HCT116 (cell line): ENCODE measurements around the gene CST11. TPM values are rescaled to one million over a fixed set of nuclear protein-coding genes. Genes with fewer than 3 reads are reported as not detected.

Experiments
- ATAC-seq: fragments of 200-7000 bp; cut with Tn5 transposase; 2 replicates; pipeline ENCODE4 v1.9.1; 2020; ENCODE audit warnings: mild to moderate bottlenecking, moderate library complexity
- BruUV-seq: library from RNA; stranded (reverse); fragments of 400-500 nt; replicated peaks from 2 replicates; lab custom pipeline; 2021; lab: Mats Ljungman, UMichigan
- CTCF ChIA-PET: fragments of 300-600 bp; sonication (Branson Sonifier 250); formaldehyde crosslinking; loops from one replicate; lab custom pipeline; 2021; ENCODE audit warnings: antibody characterized with exemption; lab: Charles Lee
- POLR2A ChIA-PET: fragments of 300-600, 350-600 bp; sonication (Branson Sonifier 250); formaldehyde crosslinking; loops from one replicate; lab custom pipeline; 2021; ENCODE audit warnings: antibody characterized with exemption; lab: Charles Lee
- RAD21 ChIA-PET, 2 experiments: fragments of 300-600 bp; sonication (Branson Sonifier 250); formaldehyde crosslinking; loops; one replicate each; lab custom pipeline; 2023; ENCODE audit warnings: low total read pairs in 2 of 2; ENCODE audit not compliant: uncharacterized antibody in 2 of 2, unreplicated experiment in 2 of 2, low non-redundant PET in 1 of 2; lab: Charles Lee
- DNase-seq: peaks from one replicate; pipeline ENCODE4 v3.0.0-alpha.2; 2010; ENCODE audit warnings: low read depth, low spot score
- H2AFZ ChIP-seq: fragments of 200-600 bp; shearing (Covaris generic), sonication (generic); 2 replicates; pipeline ENCODE4 v1.6.1; 2017; ENCODE audit warnings: low read depth, mixed run types, mixed read lengths, antibody characterized with exemption, low read length; ENCODE audit not compliant: poor library complexity, severe bottlenecking
- H3K27ac ChIP-seq: 2 replicates; pipeline ENCODE4 v1.5.1; 2012; ENCODE audit warnings: low read depth, low read length
- H3K27me3 ChIP-seq: fragments of 200-600 bp; sonication (generic); 2 replicates; pipeline ENCODE4 v1.6.1; 2016; ENCODE audit warnings: mixed run types, low read length, mixed read lengths; ENCODE audit not compliant: insufficient read depth
- H3K36me3 ChIP-seq, 2 experiments: fragments of 200-500 bp in 1 of 2; fragments of 200-600 bp in 1 of 2; sonication (Bioruptor generic) in 1 of 2; sonication (generic) in 1 of 2; 2 replicates each; pipeline versions ENCODE4 v1.5.1 to v1.6.1; 2014 to 2016; ENCODE audit warnings: low read length in 2 of 2, inconsistent platforms in 1 of 2, mixed read lengths in 1 of 2, mixed run types in 1 of 2; ENCODE audit not compliant: insufficient read depth in 2 of 2, control insufficient read depth in 1 of 2
- H3K4me1 ChIP-seq, 2 experiments: fragments of 200-600 bp in 1 of 2; sonication (generic) in 1 of 2; 2 replicates each; pipeline versions ENCODE4 v1.5.1 to v1.6.1; 2012 to 2017; ENCODE audit warnings: low read length in 2 of 2, inconsistent platforms in 1 of 2, mild to moderate bottlenecking in 1 of 2, mixed read lengths in 1 of 2, mixed run types in 1 of 2, moderate library complexity in 1 of 2; ENCODE audit not compliant: insufficient read depth in 2 of 2, control insufficient read depth in 1 of 2
- H3K4me2 ChIP-seq: fragments of 200-600 bp; sonication (generic); 2 replicates; pipeline ENCODE4 v1.6.1; 2017; ENCODE audit warnings: mixed run types, low read length, mixed read lengths
- H3K4me3 ChIP-seq, 2 experiments: fragments of 200-600 bp in 1 of 2; sonication (generic) in 1 of 2; replicated peaks in 1 of 2; 2 replicates each; pipeline ENCODE4 v1.5.1; 2011 to 2016; ENCODE audit warnings: low read length in 2 of 2, control low read depth in 1 of 2, low read depth in 1 of 2, mild to moderate bottlenecking in 1 of 2, mixed read lengths in 1 of 2, mixed run types in 1 of 2
- H3K79me2 ChIP-seq: fragments of 200-600 bp; sonication (generic); 2 replicates; pipeline ENCODE4 v1.6.1; 2017; ENCODE audit warnings: mild to moderate bottlenecking, mixed run types, low read length, moderate library complexity, mixed read lengths; ENCODE audit not compliant: insufficient read depth
- H3K9ac ChIP-seq: fragments of 200-600 bp; sonication (generic); 2 replicates; pipeline ENCODE4 v1.6.1; 2016; ENCODE audit warnings: low read length, mixed read lengths
- H3K9me2 ChIP-seq: fragments of 200-600 bp; sonication (generic), shearing (Covaris generic); 2 replicates; pipeline ENCODE4 v1.6.1; 2017; ENCODE audit warnings: mixed run types, mild to moderate bottlenecking, moderate library complexity; ENCODE audit not compliant: insufficient read depth
- H3K9me3 ChIP-seq, 2 experiments: fragments of 200-500 bp in 1 of 2; fragments of 200-600 bp in 1 of 2; sonication (Bioruptor generic) in 1 of 2; sonication (generic) in 1 of 2; 2 replicates each; pipeline ENCODE4 v1.6.1; 2014 to 2017; ENCODE audit warnings: low read length in 2 of 2, mixed read lengths in 2 of 2, inconsistent platforms in 1 of 2, low read depth in 1 of 2, mild to moderate bottlenecking in 1 of 2, mixed run types in 1 of 2, moderate library complexity in 1 of 2; ENCODE audit not compliant: control insufficient read depth in 1 of 2, insufficient read depth in 1 of 2
- H4K20me1 ChIP-seq: fragments of 200-600 bp; sonication (generic), shearing (Covaris generic); 2 replicates; pipeline ENCODE4 v1.6.1; 2017; ENCODE audit warnings: mixed run types, mild to moderate bottlenecking, moderate library complexity; ENCODE audit not compliant: insufficient read depth
- CBX3 ChIP-seq: IDR thresholded peaks from 2 replicates; pipeline ENCODE4 v1.6.1; 2012; ENCODE audit warnings: low read depth
- CEBPB ChIP-seq: IDR thresholded peaks from 2 replicates; pipeline ENCODE4 v1.6.1; 2012; ENCODE audit warnings: low read depth
- CTCF ChIP-seq, 3 experiments: fragments of 200-600 bp in 1 of 3; sonication (generic) in 1 of 3; IDR thresholded peaks in 2 of 3; conservative IDR thresholded peaks in 1 of 3; 2 replicates each; pipeline ENCODE4 v1.5.1; 2012 to 2017; ENCODE audit warnings: low read depth in 2 of 3, low read length in 2 of 3, antibody characterized with exemption in 1 of 3, borderline replicate concordance in 1 of 3, control low read depth in 1 of 3, mild to moderate bottlenecking in 1 of 3, mixed read lengths in 1 of 3, mixed run types in 1 of 3, moderate library complexity in 1 of 3; ENCODE audit not compliant: insufficient read depth in 1 of 3
- EGR1 ChIP-seq: IDR thresholded peaks from 2 replicates; pipeline ENCODE4 v1.6.1; 2012; ENCODE audit warnings: low read depth
- EZH2 ChIP-seq: fragments of 200-600 bp; sonication (generic); IDR thresholded peaks from 2 replicates; pipeline ENCODE4 v1.6.1; 2017; ENCODE audit warnings: antibody characterized with exemption, mixed run types
- EZH2phosphoT487 ChIP-seq: fragments of 200-600 bp; IDR thresholded peaks from 2 replicates; pipeline ENCODE4 v1.6.1; 2018; ENCODE audit warnings: antibody characterized with exemption, borderline replicate concordance
- RAD21 ChIP-seq: IDR thresholded peaks from 2 replicates; pipeline ENCODE4 v1.6.1; 2012; ENCODE audit warnings: low read depth, mild to moderate bottlenecking
- REST ChIP-seq: IDR thresholded peaks from 2 replicates; pipeline ENCODE4 v1.6.1; 2012; ENCODE audit warnings: low read depth
- SIN3A ChIP-seq: IDR thresholded peaks from 2 replicates; pipeline ENCODE4 v1.6.1; 2012; ENCODE audit warnings: low read depth
- TCF7L2 ChIP-seq: IDR thresholded peaks from 2 replicates; pipeline ENCODE4 v1.7.0; 2011; ENCODE audit warnings: borderline replicate concordance, inconsistent platforms; ENCODE audit not compliant: insufficient read depth, insufficient read length; ENCODE audit errors: extremely low read depth
- YY1 ChIP-seq: IDR thresholded peaks from 2 replicates; pipeline ENCODE4 v1.6.1; 2011; ENCODE audit warnings: low read length, low read depth, moderate library complexity, mild to moderate bottlenecking; ENCODE audit not compliant: insufficient replicate concordance; ENCODE audit errors: extremely low read depth
- ZBTB33 ChIP-seq: IDR thresholded peaks from 2 replicates; pipeline ENCODE4 v1.6.1; 2011; ENCODE audit warnings: mild to moderate bottlenecking, low read length, moderate library complexity; ENCODE audit not compliant: insufficient replicate concordance; ENCODE audit errors: extremely low read depth
- ZNF274 ChIP-seq: fragments of 200-500 bp; sonication (Bioruptor generic); IDR thresholded peaks from 2 replicates; pipeline ENCODE4 v1.6.1; 2014; ENCODE audit warnings: mild to moderate bottlenecking, low read depth, low read length, inconsistent platforms
- intact Hi-C: fragments of 100-400 bp; cut with micrococcal nuclease; formaldehyde crosslinking; loops from 2 replicates; pipeline ENCODE4 v1.10.0; 2022
- total RNA-seq: library from RNA; stranded (reverse); gene quantifications from one replicate; pipeline ENCODE4 v1.2.1, GENCODE V29; 2021; ENCODE audit not compliant: unreplicated experiment

The CST11 gene
- total RNA-seq, 1 experiment from 2014 or later, result not detected

- DNase-seq, result no peak
- Histone ChIP-seq H3K9ac (no peak overlapping the region), H3K36me3 (no peaks in the 10 kb centered on the region), H2AFZ (no peak overlapping the region), H3K4me1 (no peaks in the 10 kb centered on the region), H3K9me2 (no peaks in the 10 kb centered on the region), H3K27me3 (peaks cover 13% of the 10 kb centered on the region; the same call in 1 of the 2 replicates), H3K79me2 (no peaks in the 10 kb centered on the region), H3K4me2 (no peak overlapping the region), H3K9me3 (no peaks in the 10 kb centered on the region), H4K20me1 (no peaks in the 10 kb centered on the region), H3K27ac (no peak overlapping the region), H3K4me3 (no peak overlapping the region)
- CTCF ChIA-PET, result no interaction called here
- intact Hi-C loops, result no loop called here
- ATAC-seq, result no peak
- POLR2A ChIA-PET, result no interaction called here
- no TSS peak for BruUV-seq
- no peak for TF ChIP-seq REST
- no peak for TF ChIP-seq RAD21
- TF ChIP-seq EZH2phosphoT487, result no peak
- RAD21 ChIA-PET, result no interaction called here
Observed at GRCh38 chr20:23501926-23502325, 49.2 kb upstream of the CST11 start.

GRCh38 chr20:23497536-23497935, 44.9 kb upstream of the CST11 start:
- Histone ChIP-seq H2AFZ (no peak overlapping the region), H3K4me2 (no peak overlapping the region), H3K9me3 (no peaks in the 10 kb centered on the region; a peak in 1 of 4 replicates), H3K36me3 (no peaks in the 10 kb centered on the region), H3K27me3 (no peaks in the 10 kb centered on the region; the same call in 1 of the 2 replicates), H3K79me2 (no peaks in the 10 kb centered on the region), H3K9me2 (no peaks in the 10 kb centered on the region), H4K20me1 (no peaks in the 10 kb centered on the region), H3K4me1 (no peaks in the 10 kb centered on the region), H3K9ac (no peak overlapping the region), H3K27ac (no peak overlapping the region), H3K4me3 (no peak overlapping the region)
- BruUV-seq, result no TSS peak
- intact Hi-C loops, result no loop called here
- CTCF ChIA-PET, result no interaction called here
- POLR2A ChIA-PET, result no interaction called here
- no peak for DNase-seq
- RAD21 ChIA-PET, result no interaction called here
- no peak for ATAC-seq
- TF ChIP-seq CTCF (IDR thresholded peaks at IDR 0.05 in 2 of 3, conservative IDR thresholded peaks at IDR 0.05 in 1 of 3; ENCODE audit: borderline replicate concordance in 1 of 3, insufficient read depth in 1 of 3, low read depth in 2 of 3, low read length in 2 of 3), result no peak
- TF ChIP-seq ZBTB33, result no peak
- no peak for TF ChIP-seq CEBPB
- no peak for TF ChIP-seq ZNF274
- no peak for TF ChIP-seq EGR1
- no peak for TF ChIP-seq YY1
- TF ChIP-seq CBX3, result no peak
- TF ChIP-seq TCF7L2, result no peak
- TF ChIP-seq SIN3A, result no peak
- no peak for TF ChIP-seq EZH2
